SIG-M5 treated with dmso at 0.1 percent for 504 hours (cell line): ENCODE results near the gene ANKRD37.
A peak's percentile ranks its signal among the peaks of the same experiment; 100 is the strongest.

Experiments
- DNase-seq: peaks from one replicate; lab custom pipeline; 2025; ENCODE audit not compliant: unreplicated experiment; lab: John Stamatoyannopoulos, UW

ANKRD37 gene

DNA sequence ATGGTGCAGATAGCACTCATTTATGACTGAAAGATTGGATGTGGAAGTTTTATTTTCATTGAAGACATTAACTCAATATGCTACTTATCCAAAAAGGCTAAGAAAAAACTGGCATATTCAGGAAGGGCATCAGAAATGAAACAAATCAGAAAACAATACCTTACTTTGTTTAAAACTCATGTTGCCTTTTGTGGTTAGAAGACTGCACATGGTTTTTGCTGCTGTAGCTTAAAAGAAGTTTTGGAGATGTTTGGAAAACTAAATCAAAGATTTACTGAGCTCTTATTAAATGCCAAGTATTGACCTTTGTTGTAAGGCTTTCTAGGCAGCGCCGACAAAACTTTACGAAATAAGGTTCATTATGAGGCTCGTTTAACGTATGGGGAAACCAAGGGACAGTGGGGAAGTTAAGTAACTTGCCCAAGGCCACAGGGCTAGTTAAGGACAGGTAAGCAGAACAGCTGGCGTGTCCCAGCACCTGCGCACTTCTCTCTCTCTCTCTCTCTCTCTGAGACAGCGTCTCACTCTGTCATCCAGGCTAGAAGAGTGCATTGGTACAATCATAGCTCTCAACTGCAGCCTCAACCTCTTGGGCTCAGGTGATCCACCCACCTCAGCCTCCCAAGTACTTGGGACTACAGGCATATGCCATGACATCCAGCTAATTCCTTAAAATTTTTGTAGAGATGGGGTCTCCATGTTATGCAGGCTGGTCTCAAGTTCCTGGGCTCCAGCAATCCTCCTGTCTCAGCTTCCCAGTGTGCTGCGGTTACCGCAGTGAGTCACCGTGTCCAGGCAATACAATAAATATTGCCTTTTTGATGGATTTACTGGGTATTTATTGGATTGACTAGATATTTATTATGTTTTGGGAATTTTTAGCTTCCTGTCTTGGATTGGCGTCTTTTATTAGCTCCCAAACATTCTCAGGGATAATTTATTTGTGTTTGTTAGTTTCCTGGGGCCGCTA lies 17.0 kb upstream of the ANKRD37 start:
- no peak for DNase-seq

DNA sequence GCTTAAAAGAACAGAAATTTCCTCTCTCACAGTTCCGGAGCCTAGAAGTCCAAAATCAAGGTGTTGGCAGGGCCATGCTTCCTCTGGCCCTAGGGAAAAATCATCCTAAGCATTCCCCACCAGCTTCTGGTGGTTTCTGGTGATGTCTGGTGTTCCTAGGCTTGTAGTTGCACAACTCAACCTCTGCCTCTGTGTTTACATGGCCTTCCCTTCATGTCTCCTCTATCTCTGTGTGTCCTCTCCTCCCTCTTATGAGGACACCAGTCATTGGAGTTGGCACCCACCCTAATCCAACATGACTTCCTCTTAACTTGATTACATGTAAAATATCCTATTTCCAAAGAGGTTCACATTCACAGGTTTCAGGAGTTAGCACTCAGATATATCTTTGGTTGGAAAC lies 16.3 kb upstream of the ANKRD37 start:
- DNase-seq, result no peak

DNA sequence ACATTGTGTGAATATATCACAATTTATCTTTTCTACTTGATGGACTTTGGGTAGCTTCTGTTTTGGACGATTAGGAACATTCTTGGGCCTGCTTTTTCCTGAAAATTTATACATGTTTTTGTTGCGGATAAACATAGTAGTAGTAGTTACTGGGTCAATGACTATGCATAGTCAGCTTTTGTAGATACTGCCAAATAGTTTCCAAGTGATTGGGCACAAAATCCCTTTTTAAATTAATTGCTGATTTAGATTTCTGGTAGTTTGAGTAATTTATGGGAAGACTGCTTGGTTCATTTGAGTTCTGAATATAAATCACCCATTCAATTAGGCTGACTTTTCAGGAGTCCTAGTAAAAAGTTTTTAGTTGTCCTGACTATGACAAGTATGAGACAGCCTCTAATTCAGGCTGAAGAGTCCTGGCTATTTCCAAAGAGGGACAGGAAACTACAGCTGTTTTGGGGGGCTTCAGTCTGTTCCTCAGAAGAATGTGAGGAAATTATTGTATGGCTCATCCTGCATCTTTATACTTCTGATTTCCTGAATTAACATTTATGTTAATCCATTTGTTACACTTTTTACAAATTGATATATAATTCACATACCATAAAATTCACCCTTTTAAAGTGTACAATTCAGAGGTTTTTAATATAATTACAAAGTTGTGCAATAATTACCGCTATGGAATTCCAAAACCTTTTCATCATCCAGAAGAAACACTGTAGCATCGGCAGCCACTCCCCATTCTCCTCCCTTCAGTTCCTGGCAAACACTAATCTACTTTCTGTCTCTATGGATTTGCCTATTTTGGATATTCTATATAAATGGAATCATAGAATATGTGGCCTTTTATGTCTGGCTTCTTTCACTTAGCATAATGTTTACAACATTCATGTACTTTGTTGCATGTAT lies 15.1 kb upstream of the ANKRD37 start:
- no peak for DNase-seq

DNA sequence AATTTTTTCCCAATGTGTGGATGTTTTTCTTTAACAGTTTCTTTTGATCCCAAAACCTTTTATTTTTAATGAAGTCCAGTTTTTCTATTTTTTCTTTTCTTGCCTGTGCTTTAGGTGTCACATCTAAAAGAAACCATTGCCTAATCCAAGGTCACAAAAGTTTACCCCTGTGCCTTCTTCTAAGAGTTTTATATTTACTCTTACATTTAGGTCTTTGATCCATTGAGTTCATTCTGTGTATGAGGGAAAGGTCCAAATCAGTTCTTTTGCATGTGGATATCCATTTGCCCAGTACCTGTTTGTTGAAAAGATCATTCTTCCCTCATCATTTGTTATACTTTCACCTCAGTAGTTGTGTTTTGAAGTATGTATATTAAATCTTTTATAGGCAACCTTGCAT lies 13.9 kb upstream of the ANKRD37 start:
- DNase-seq, result no peak

DNA sequence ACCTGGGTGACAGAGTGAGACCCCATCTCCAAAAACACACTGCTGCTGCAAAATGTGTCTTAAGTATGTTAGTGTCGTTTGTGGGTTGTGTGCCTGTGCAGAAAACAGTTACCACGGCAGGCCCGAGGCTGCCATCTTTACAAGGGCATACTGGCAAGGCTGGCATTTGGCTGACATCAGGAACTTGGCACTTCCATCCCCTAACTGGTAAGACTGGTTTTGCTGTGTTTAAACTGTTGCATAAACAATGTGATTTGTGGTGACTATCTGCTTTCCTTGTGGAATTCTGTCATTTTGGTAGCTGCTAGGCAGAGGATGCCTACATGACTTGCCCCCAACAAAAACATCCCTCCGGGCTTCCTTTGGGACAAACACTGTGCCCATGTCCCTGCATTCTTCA lies 13.2 kb upstream of the ANKRD37 start:
- peak; percentile 22 for DNase-seq

DNA sequence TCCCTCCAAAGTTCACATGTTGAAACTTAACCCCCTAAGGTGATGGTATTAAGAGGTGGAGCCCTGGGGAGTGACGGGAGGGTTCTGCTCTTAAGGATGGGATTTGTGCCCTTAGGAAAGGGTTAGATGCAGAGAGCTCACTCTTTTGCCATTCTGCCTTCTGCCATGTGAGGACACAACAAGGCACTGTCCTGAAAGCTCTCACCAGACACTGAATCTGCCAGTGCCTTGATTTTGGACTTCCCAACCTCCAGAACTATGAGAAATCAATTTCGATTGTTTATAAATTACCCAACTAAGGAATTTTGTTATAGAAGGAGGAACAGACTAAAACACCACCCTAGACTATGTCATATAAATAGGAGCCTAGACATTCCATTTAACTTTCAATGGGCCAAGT lies 12.6 kb upstream of the ANKRD37 start:
- no peak for DNase-seq

DNA sequence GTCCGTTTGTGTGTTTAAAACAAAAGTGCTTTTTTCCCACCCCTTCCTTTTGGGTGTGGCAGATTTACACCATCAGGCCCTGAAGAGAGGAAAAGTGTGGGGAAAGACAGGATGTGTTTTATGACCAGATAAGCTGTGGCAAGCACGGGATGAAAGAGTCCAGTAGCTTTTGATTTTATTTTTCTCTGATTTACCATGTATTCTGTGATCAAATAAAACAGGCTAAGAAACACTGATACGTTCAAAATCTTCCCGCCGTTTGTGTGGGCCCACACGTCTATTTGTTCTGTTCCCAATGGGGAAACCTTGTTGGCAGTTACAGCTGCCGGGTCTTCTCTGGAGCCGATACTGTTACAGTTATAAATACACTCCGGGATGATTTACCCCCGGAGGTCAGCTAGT lies 11.7 kb upstream of the ANKRD37 start:
- DNase-seq, result no peak

DNA sequence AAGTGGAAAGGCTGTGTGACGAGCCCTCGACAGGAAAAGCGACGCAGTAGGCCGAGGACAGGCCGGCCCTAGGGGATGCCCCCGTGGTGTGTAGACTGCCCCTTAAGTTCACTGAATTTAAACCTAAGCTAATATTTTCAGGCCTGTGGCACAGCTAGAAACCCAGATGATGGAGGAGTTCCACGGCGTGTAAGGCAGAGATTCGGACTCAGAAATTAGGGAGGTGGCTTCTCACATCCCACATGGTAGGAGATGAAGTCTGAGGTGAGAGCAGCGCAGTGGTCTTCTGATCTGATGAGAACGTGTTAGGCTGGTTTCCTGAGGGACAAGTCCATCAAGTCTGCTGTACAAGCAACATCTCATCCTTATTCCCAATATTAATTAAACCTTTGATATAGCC lies 8.7 kb upstream of the ANKRD37 start:
- DNase-seq, result no peak

DNA sequence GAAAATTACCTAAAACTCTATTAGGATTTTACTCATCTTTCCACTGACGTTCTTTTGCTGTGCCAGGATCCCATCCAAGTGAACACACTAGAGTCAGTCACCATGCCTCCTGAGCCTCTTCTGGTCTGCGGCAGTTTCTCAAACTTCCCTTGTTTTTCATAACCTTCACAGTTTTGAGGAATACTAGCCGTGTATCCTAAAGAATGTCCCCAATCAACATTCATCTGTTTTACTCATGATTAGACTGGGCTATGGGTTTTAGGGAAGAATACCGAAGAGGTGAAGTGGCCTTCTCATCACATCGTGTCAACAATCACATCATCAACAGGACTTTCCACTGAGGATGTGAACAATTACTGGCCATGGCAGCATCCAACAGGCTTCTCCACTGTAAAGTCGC lies 5.7 kb upstream of the ANKRD37 start:
- DNase-seq, result no peak

DNA sequence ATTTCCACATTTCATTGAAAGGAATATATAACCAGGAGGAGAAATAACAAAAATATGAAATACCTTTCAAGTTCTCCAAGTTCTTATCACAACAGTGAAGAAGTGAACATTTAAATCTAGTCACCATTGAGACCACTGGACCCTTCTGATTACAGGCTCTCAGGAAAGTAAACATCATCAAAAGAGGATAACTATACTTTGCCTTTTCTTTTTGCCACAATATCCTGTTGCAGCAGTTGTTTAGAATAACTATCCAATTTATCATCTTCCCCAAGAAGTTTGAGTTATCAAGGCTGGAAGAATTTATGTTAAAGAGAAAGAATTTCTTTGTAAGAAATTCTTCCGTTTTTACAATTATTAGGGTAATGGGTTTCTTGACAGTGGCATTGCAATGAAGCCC lies 4.5 kb upstream of the ANKRD37 start:
- no peak for DNase-seq

DNA sequence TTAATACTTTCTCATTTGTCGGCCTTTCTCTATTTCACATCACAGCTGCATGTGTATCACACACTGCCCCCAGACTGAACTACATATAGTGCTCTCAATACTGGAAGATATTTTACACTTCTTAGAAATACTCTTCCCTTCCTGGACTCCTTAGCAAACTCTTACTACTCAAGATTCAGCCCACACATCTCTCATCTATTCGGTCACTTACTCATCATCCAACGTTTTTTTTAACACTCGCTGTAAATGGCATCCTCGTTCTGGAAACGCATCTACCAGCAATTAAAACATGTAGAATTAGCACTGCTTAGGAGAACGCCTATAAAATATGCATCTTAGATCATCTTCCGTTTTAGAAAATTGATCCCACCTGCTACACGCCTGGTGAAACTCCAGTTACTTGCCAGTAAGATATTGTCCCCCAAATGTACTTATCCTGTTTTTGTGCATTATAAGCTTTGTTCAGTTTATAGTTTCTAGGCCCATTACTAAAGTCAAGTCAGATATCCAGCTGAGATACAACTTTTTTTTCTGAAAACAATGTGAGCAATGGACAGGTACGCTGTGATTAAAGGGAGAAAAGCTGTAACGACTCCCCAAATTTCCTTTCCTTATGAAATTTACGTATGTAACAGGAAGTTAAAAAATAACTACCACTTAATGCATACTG lies 1.9 kb upstream of the ANKRD37 start:
- DNase-seq, result no peak

DNA sequence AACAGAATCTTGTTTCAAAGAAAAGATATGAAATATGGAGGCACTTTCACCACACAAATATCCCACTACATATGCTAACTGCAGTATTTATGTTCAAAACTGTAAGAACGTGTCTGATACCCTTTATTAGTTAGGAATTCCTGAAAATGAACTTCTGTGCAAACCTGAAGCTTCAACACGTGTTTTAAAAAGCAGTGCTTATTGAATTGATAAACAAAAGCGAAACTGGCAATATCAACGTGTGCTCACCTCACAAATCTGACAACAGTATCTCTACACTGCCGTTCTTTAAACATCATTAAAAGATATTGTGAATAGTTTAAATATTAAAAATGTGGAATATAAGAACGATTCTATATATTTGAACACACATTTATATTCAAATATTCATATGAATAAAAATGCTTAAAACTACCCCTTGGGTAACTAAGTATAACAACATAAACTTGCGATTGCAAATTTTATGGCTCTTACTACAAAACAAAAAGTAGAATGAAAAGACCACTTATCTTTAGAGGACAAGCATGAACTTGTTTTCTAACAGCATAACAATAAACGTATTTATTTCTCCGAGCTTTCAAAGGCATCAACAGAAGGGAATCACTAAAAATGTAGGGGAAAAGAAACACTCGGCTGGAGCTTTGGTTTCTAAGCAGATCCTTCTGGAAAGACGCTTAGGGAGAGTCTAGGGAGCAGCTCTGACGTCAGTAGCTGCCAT lies 1.2 kb upstream of the ANKRD37 start, which contains the start of gene LRP2BP:
TSS of gene LRP2BP (minus strand) at position 687 of the 718 bp plus-strand sequence. CDS start 17,738 bp downstream, outside the sequence.
- DNase-seq, result peak; percentile 75

DNA sequence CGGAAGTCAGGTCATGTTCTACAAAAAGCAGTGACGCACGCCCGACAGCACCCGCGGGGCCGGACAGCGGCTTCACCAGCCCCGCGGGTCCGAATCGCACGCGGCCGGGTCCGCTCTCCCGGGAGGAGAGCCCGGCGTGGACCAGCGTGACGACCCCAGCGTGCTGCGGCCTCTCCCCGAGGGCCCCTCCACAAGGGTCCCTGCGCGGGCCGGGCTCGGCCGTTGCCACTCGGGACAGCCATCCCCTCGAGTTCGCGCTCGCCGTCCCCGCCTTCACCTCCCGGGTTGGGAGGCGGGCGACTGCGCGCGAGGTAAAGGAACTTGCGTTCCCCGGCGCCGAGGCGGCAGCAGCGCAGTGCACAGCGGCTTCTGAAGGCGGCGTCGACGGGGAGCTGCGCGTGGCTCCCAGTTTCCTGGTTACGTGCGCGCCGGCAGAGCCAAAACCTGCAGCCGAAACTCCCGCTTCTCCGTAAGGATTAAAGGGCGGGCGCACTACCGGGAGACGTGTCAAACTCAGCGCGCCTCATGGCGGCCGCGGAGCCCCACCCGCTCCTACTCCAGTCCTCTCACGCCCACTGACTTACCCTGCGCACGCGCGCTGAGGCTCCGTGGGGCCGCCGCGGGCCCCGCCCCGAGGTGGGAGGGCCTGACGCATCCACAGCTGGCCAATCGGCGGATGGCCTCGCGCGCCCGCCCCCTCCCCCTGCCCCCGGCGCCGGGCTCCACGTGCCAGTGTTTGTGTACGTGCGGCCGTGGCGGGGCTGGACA lies 501 bp upstream of the ANKRD37 start:
- DNase-seq, result peak; percentile 89

DNA sequence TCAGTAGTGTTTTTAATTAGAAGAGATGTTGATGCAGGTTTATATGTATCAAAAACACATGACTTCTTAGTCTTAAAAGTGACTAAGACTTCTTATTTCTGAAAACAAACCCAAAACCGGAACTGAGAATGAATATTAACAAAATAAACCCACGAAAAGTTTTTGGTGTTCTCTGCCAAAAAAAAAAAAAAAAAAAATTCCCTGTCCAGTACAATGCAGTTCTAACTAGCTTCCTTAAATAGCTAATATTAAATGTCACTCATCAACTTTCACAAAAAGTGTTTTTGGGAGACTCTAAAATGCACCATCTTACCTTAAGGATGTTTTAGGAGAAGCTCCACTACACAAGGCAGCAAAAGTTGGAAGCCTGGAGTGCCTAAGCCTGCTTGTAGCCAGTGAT lies 2.0 kb downstream of the ANKRD37 start:
- no peak for DNase-seq

DNA sequence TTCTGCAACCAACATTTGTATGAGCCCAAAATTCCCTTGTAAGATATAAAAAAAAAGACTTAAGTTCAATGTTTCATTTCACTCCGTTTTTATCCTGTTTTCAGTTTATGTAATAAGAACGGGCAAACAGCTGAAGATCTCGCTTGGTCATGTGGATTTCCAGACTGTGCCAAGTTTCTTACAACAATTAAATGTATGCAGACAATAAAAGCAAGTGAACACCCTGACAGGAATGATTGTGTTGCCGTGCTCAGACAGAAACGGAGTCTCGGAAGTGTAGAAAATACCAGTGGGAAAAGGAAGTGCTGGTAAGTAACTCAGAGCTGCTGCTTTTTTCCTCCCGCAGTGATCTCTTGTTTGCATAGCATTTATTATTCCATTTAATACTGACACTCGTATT lies 2.8 kb downstream of the ANKRD37 start:
- DNase-seq, result no peak

DNA sequence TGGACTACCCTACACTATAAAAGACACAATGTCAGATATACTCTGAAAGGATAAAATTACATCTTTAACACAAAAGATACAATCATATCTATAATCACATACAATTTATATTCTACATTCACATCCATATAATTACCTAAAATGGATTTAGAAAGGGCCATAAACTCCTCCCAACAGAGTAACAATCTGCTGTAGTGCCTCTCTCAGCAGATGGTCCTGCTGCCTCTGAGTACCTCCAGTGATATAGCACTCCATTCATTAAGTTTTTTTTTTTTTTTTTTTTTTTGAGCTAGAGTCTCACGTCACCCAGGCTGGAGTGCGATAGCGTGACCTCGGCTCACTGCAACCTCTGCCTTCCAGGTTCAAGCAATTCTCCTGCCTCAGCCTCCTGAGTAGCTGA lies 7.4 kb downstream of the ANKRD37 start:
- no peak for DNase-seq

DNA sequence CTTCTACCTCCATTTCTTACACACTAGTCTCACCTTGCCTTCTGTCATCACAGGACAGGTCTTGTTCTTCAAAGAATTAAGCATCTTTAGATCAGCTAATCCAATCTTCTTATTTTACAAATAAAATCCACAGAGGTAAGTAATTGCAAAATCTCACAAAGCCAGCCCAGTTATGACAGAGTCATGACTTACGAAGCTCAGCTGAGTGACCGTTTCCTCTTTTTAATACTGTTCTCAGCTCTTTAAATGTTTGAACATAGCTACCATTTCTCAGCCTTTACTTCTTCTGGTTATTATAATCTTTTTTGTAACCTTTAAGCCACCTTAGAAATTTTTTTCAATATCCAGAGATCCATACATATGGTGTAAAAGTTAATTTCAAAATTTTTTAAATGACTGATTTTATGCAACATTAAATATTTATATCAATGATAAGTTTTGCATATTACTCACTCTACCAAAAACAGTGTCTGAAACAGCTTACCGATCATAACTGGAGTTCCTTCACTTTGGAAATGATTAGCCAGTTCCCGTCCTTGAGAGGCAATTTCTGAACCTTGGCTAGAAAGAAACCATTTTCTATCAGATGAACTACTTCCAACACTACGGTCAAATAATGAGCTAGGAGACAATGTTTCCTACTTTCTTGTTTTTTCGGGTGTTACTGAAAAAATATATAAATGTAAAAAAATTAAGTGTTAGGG lies 8.8 kb downstream of the ANKRD37 start:
- DNase-seq, result no peak

DNA sequence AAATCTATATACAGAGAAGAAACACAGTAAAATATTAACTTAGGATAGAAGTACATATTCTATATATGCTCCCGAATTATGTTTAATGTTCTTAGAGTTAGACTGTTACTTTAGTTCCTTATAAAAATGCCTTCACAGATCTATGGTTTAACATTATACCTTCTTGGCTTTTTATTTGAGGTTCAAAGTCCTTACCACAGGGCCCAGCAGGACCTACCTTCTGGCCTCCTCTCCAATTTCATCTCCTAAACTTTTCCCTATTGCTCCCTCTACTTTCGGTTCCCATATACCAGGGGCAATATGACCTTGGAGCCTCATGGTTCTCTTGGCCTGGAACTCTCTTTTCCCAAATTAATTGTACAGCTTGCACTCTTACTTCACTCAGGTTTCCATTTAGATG lies 11.8 kb downstream of the ANKRD37 start:
- no peak for DNase-seq

DNA sequence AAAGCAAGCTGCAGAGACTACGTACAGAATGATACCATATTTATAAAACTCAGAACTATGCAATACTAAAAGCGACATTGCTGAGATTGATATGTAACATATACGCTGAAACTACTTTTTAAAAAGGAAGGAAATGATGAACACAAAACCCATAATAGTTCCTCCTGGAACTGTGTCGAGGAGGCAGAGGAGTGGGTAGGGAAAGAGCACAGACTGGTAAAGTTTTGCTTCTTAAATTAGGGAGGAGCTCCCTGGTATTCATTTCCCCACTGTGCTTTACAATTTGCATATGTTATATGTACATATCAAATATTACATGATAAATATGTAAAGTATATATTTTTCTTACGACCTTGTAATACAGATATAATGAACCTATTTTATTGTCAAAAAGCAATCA lies 15.2 kb downstream of the ANKRD37 start:
- DNase-seq, result no peak
